Natural killer cell treated with Interleukin-12 subunit alpha and Interleukin-12 subunit beta and Interleukin-15 and Interleukin-18, amount 100 ng/mL, for 72 hours (primary cell): ENCODE data around the gene GYG2. TPM values are rescaled to one million over a fixed set of nuclear protein-coding genes. Genes with fewer than 3 reads are reported as not detected.
"Not testable (repeated sequence)": the region's sequence is repeated elsewhere in the genome, so short reads cannot be mapped to it uniquely, and the experiment has no call there.

Experiments
- ATAC-seq, 2 donors: fragments of 150-1000 bp; cut with Tn5 transposase in 1 of 2; sonication (Bioruptor Pico), chemical (Tn5 transposase) in 1 of 2; 2 replicates each; pipeline ENCODE4 v1.10.0; 2021
- DNase-seq: peaks from one replicate; pipeline ENCODE4 v3.0.0; 2022; ENCODE audit warnings: low spot score
- H3K27ac Mint-ChIP-seq, 2 donors: 1 replicate in 1 of 2; 2 replicates in 1 of 2; pipeline ENCODE4 v1.8.0; 2022; ENCODE audit warnings: mixed read lengths in 2 of 2, mild to moderate bottlenecking in 1 of 2, moderate library complexity in 1 of 2
- H3K27me3 Mint-ChIP-seq, 2 donors: 1 replicate in 1 of 2; 2 replicates in 1 of 2; pipeline ENCODE4 v1.8.0; 2022; ENCODE audit warnings: mixed read lengths in 2 of 2
- H3K36me3 Mint-ChIP-seq: one replicate; pipeline ENCODE4 v1.8.0; 2022; ENCODE audit warnings: mixed read lengths
- H3K4me1 Mint-ChIP-seq, 2 donors: 1 replicate in 1 of 2; 2 replicates in 1 of 2; pipeline ENCODE4 v1.8.0; 2022; ENCODE audit warnings: low read depth in 2 of 2, mixed read lengths in 2 of 2, mild to moderate bottlenecking in 1 of 2
- H3K4me3 Mint-ChIP-seq: one replicate; pipeline ENCODE4 v1.8.0; 2022; ENCODE audit warnings: mixed read lengths
- H3K9me3 Mint-ChIP-seq: 2 replicates; pipeline ENCODE4 v1.8.0; 2022; ENCODE audit warnings: mixed read lengths
- total RNA-seq, 2 donors: library from RNA; stranded (reverse); gene quantifications; one replicate each; pipeline ENCODE4 v1.2.3, GENCODE V29; 2022

GYG2 gene
- total RNA-seq, 2 donors from 2014 or later = not detected

DNA sequence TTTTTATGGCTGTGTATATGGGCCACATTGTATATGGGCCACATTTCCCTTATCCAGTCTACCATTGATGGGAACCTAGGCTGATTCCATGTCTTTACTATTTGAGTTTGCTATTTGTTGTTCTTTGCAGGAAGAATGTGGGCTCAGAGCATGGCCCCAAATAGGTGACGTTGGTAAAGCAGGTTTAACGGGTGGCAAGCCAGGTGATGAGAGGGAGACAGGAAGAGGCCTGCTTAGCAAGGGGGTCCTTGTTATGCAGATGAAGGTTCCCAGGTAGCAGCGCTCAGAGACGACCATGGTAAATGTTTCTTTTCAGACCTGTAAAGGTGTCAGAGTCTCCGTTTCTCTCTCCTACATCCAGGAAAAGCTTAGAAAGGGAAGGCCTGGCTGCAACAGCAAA lies 28.8 kb upstream of the GYG2 start:
- not testable (repeated sequence) for H3K27ac Mint-ChIP-seq, H3K4me1 Mint-ChIP-seq, H3K4me3 Mint-ChIP-seq, DNase-seq, H3K36me3 Mint-ChIP-seq, ATAC-seq, H3K9me3 Mint-ChIP-seq, H3K27me3 Mint-ChIP-seq

GRCh38 chrX:2801223-2801622 lies 27.5 kb upstream of the GYG2 start:
- no peaks in the 10 kb centered on the region for H3K36me3 Mint-ChIP-seq
- peaks cover 0 to 6% of the 10 kb centered on the region in 2 donors for H3K27me3 Mint-ChIP-seq
- ATAC-seq (no peak), DNase-seq (no peak)
- no peaks in the 10 kb centered on the region for H3K9me3 Mint-ChIP-seq
- H3K4me1 Mint-ChIP-seq = no peaks in the 10 kb centered on the region
- no peak overlapping the region for H3K27ac Mint-ChIP-seq
- no peak overlapping the region for H3K4me3 Mint-ChIP-seq

GRCh38 chrX:2802376-2803090 lies 26.2 kb upstream of the GYG2 start:
- DNase-seq, ATAC-seq, H3K9me3 Mint-ChIP-seq, H3K36me3 Mint-ChIP-seq, H3K27me3 Mint-ChIP-seq, H3K4me3 Mint-ChIP-seq, H3K4me1 Mint-ChIP-seq, H3K27ac Mint-ChIP-seq: not testable (repeated sequence)

DNA sequence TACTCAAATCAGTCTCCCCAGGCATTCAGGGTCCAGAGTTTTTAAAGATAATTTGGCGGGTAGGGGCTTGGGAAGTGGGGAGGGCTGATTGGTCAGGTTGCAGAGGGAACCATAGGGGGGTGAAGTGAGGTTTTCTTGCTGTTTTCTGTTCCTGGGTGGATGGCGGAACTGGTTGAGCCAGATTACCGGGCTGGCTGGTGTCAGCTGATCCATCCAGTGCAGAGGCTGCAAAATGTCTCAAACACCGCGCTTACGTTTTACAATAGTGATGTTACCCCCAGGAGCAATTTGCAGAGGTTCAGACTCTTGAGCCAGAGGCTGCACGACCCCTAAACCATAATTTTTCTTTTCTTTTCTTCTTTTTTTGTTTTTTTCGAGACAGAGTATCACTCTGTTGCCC lies 25.2 kb upstream of the GYG2 start:
- H3K27ac Mint-ChIP-seq, H3K27me3 Mint-ChIP-seq, H3K4me3 Mint-ChIP-seq, H3K4me1 Mint-ChIP-seq, ATAC-seq, H3K9me3 Mint-ChIP-seq, H3K36me3 Mint-ChIP-seq, DNase-seq: not testable (repeated sequence)

- not testable (repeated sequence) for H3K9me3 Mint-ChIP-seq, H3K36me3 Mint-ChIP-seq, H3K4me1 Mint-ChIP-seq, H3K4me3 Mint-ChIP-seq, DNase-seq, H3K27ac Mint-ChIP-seq, ATAC-seq
- peaks cover 0 to 11% of the 10 kb centered on the region in 2 donors for H3K27me3 Mint-ChIP-seq
Measured at GRCh38 chrX:2804106-2804843, 24.5 kb upstream of the GYG2 start.

- ATAC-seq, H3K4me3 Mint-ChIP-seq, H3K4me1 Mint-ChIP-seq, DNase-seq, H3K9me3 Mint-ChIP-seq, H3K27ac Mint-ChIP-seq, H3K36me3 Mint-ChIP-seq: not testable (repeated sequence)
- H3K27me3 Mint-ChIP-seq = peaks cover 0 to 15% of the 10 kb centered on the region in 2 donors
Measured at GRCh38 chrX:2804858-2805257, 23.9 kb upstream of the GYG2 start.

- Mint-ChIP-seq H3K27ac (no peak overlapping the region), H3K36me3 (no peaks in the 10 kb centered on the region), H3K4me3 (no peak overlapping the region), H3K27me3 (peaks cover 8 to 22% of the 10 kb centered on the region in 2 donors), H3K9me3 (no peaks in the 10 kb centered on the region), H3K4me1 (no peaks in the 10 kb centered on the region)
- DNase-seq (no peak), ATAC-seq (no peak)
Measured at GRCh38 chrX:2811271-2811670, 17.5 kb upstream of the GYG2 start.

- DNase-seq, H3K4me1 Mint-ChIP-seq, H3K36me3 Mint-ChIP-seq, ATAC-seq, H3K9me3 Mint-ChIP-seq: not testable (repeated sequence)
- H3K27ac Mint-ChIP-seq = peak overlapping the region in 1 of 2 donors; percentile 37
- peak overlapping the region; percentile 30 for H3K4me3 Mint-ChIP-seq
- peaks cover 8 to 26% of the 10 kb centered on the region in 2 donors for H3K27me3 Mint-ChIP-seq
Measured at GRCh38 chrX:2812161-2812907, 16.4 kb upstream of the GYG2 start.

DNA sequence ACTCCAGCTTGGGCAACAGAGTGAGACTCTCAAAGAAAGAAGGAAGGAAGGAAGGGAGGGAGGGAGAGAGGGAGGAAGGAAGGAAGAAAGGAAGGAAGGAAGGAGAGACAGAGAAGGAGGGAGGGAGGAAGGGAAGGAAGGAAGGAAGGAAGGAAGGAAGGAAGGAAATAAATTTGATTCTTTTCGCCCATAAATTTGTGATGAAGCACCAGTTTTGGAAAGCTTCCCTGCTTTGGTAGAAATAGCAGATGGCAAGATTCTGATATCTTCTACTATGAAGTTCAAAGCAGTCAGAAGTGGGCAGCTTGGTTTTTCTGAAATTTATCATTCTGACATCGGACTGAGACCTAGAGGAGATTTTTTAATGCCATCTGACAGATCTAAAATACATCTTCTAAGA lies 11.7 kb upstream of the GYG2 start:
- Mint-ChIP-seq H3K27ac (no peak overlapping the region), H3K36me3 (no peaks in the 10 kb centered on the region), H3K27me3 (peaks cover 8 to 18% of the 10 kb centered on the region in 2 donors), H3K4me3 (no peak overlapping the region), H3K4me1 (peaks cover 0 to 5% of the 10 kb centered on the region in 2 donors), H3K9me3 (no peaks in the 10 kb centered on the region)
- DNase-seq (no peak), ATAC-seq (no peak)

DNA sequence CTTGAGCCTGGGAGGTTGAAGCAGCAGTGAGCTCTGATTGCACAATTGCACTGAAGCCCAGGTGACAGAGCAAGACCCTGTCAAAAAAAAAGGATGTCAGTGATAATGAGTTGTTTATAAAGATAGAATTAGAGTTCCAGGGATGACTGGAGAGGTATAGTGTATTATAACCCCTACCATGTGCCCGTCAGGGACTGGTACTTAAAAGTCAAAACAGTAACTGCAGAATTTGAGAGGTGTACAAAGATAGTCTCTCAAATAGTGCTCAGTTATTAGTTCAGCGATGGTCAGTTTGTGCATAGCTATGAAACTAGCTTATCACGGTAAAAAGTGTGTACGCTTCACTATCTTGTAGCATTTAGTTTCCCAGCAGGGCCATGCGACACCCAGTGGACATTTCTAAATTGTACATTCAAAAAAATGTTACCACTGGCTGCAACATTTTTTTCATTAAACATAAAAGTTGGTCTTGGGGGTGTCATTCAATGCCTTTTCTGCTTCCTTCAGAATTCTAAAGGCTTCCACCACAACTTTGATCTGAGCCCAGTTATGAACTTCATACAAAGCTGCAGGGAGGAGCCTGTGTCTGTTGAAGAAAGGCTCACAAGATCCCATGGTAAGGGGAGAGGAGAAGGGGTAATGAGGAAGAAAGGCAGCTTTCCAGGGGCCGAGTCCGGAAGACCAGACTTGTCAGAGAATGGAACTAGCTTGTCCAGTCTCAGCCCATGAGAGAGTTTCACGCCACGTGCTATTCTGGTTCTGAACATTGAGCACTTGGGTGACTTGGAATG lies 9.2 kb upstream of the GYG2 start:
- Mint-ChIP-seq H3K27ac (no peak overlapping the region), H3K27me3 (peaks cover 4 to 17% of the 10 kb centered on the region in 2 donors), H3K9me3 (no peaks in the 10 kb centered on the region), H3K4me3 (no peak overlapping the region), H3K4me1 (peaks cover 0 to 5% of the 10 kb centered on the region in 2 donors), H3K36me3 (no peaks in the 10 kb centered on the region)
- ATAC-seq = no peak
- DNase-seq = no peak

- ATAC-seq (no peak), DNase-seq (no peak)
- no peaks in the 10 kb centered on the region for H3K36me3 Mint-ChIP-seq
- H3K9me3 Mint-ChIP-seq = no peaks in the 10 kb centered on the region
- no peak overlapping the region for H3K27ac Mint-ChIP-seq
- peaks cover 0 to 11% of the 10 kb centered on the region in 2 donors for H3K27me3 Mint-ChIP-seq
- peaks cover 0 to 5% of the 10 kb centered on the region in 2 donors for H3K4me1 Mint-ChIP-seq
- H3K4me3 Mint-ChIP-seq = no peak overlapping the region
Measured at GRCh38 chrX:2820136-2820771, 8.5 kb upstream of the GYG2 start.

- H3K36me3 Mint-ChIP-seq = no peaks in the 10 kb centered on the region
Measured at GRCh38 chrX:2823795-2824386, 4.8 kb upstream of the GYG2 start.

DNA sequence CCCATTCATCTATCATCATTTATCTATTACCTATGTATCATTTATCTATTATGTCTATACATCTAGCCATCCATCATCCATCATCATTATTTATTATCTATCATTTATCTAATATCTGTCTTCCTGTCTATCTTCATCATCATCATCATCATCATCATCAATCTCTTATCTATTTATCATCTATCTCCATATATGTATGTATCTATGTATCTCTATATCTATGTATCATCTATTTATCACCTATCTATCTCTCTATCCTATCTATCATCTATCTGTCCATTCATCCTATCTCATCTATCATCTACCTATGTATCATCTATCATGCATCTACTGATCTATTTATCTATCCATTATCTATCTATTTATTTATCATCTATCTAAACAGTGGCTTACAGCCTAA lies 3.8 kb upstream of the GYG2 start:
- no peaks in the 10 kb centered on the region for H3K9me3 Mint-ChIP-seq
- peaks cover 0 to 5% of the 10 kb centered on the region in 2 donors for H3K4me1 Mint-ChIP-seq
- no peaks in the 10 kb centered on the region for H3K36me3 Mint-ChIP-seq
- H3K27ac Mint-ChIP-seq = no peak overlapping the region
- DNase-seq (no peak), ATAC-seq (no peak)
- no peak overlapping the region for H3K4me3 Mint-ChIP-seq
- peaks cover 0 to 7% of the 10 kb centered on the region in 2 donors for H3K27me3 Mint-ChIP-seq

More at GRCh38 chrX:2823795-2824386, 4.8 kb upstream of the GYG2 start:
- ATAC-seq = no peak
- Mint-ChIP-seq H3K27ac (no peak overlapping the region), H3K4me3 (no peak overlapping the region), H3K4me1 (peaks cover 0 to 5% of the 10 kb centered on the region in 2 donors), H3K27me3 (peaks cover 0 to 7% of the 10 kb centered on the region in 2 donors), H3K9me3 (no peaks in the 10 kb centered on the region)
- no peak for DNase-seq
